Thyroid gland (tissue), 4 donors: ENCODE measurements around the gene BCAS3.

Source experiments
- POLR2A ChIP-seq, 2 donors: fragments of 450-650 bp; IDR thresholded peaks; one replicate each; pipeline ENCODE4 v1.6.1; 2017; ENCODE audit warnings: antibody characterized with exemption in 2 of 2, mild to moderate bottlenecking in 2 of 2, moderate library complexity in 1 of 2
- TF ChIP-seq, protein P1 (sequence below), 6 experiments: fragments of 200-600 bp in 3 of 6; fragments of 450-650 bp in 3 of 6; sonication (generic) in 3 of 6; IDR thresholded peaks; one replicate each; pipeline ENCODE4 v1.5.1; 2016 to 2019; ENCODE audit warnings: antibody characterized with exemption in 6 of 6, mild to moderate bottlenecking in 2 of 6, inconsistent platforms in 1 of 6, moderate library complexity in 1 of 6

DNA sequence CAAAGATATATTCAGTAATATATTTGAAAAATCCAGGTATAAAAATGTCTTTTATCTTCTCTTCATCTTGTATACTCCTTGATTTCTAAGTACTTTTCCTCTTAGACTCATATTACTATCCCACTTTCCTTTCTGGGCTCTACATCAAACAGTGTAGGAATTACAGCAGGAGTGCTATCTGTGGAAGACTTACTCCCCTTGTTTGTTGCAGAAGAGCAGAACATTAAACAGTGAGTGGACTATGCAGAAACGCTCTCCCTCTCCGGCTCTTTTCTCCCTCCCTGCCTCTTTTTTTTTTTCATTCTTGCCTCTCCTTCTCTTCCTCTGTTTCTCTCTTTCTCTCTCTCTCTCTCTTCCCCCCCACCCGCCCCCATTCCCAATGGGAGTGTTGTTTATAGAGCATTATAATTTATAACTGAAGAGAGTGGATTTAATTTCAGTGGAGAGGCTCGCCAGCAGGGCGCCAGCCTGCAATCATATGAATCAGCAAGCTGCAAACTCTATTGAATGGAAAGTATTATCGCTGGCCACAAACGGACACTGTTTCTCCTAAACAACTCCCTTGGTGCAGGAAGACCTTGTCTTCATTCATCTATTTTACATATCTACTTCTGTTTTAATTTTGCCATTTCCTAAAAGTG, 479.7 kb downstream of the BCAS3 start:
- TF ChIP-seq, protein P1, sequence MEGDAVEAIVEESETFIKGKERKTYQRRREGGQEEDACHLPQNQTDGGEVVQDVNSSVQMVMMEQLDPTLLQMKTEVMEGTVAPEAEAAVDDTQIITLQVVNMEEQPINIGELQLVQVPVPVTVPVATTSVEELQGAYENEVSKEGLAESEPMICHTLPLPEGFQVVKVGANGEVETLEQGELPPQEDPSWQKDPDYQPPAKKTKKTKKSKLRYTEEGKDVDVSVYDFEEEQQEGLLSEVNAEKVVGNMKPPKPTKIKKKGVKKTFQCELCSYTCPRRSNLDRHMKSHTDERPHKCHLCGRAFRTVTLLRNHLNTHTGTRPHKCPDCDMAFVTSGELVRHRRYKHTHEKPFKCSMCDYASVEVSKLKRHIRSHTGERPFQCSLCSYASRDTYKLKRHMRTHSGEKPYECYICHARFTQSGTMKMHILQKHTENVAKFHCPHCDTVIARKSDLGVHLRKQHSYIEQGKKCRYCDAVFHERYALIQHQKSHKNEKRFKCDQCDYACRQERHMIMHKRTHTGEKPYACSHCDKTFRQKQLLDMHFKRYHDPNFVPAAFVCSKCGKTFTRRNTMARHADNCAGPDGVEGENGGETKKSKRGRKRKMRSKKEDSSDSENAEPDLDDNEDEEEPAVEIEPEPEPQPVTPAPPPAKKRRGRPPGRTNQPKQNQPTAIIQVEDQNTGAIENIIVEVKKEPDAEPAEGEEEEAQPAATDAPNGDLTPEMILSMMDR (IDR thresholded peaks at IDR 0.05) = no peak
- TF ChIP-seq POLR2A (IDR thresholded peaks at IDR 0.05) = no peak
